Activated T-cell treated with anti-CD3 and anti-CD28 coated beads for 24 hours (primary cell): Measurements from ENCODE around the gene EIF2B4.
A peak's percentile ranks its signal among the peaks of the same experiment; 100 is the strongest.

ENCODE experiments used
- DNase-seq: peaks from one replicate; pipeline ENCODE4 v3.0.0-alpha.2; 2020; ENCODE audit warnings: low read depth

EIF2B4 gene

GRCh38 chr2:27370026-27370815 lies at the start of gene EIF2B4, which contains the start of gene SNX17:
Gene EIF2B4, minus strand, starts transcription at chr2:27370338. Its CDS starts 24 bp downstream, at chr2:27370314.
Gene SNX17, plus strand, starts transcription at chr2:27370616. Its CDS starts 128 bp downstream, at chr2:27370744.
- DNase-seq = peak; percentile 99

- no peak for DNase-seq
Measured at GRCh38 chr2:27416151-27416550, 46.0 kb upstream of the EIF2B4 start.

- no peak for DNase-seq
Measured at GRCh38 chr2:27412419-27413152, 42.4 kb upstream of the EIF2B4 start.

- DNase-seq = peak; percentile 94
Measured at GRCh38 chr2:27409321-27410073, 39.4 kb upstream of the EIF2B4 start, which contains the start of gene PPM1G. Gene PPM1G, minus strand, starts transcription at chr2:27409591. Its CDS starts 169 bp downstream, at chr2:27409422.

GRCh38 chr2:27408601-27409320 lies 38.6 kb upstream of the EIF2B4 start:
- peak; percentile 20 for DNase-seq

- no peak for DNase-seq
Measured at GRCh38 chr2:27407798-27408491, 37.8 kb upstream of the EIF2B4 start.

GRCh38 chr2:27400348-27401135 lies 30.4 kb upstream of the EIF2B4 start:
- DNase-seq = no peak

- DNase-seq = no peak
Measured at GRCh38 chr2:27398962-27399361, 28.8 kb upstream of the EIF2B4 start.

GRCh38 chr2:27393225-27393624 lies 23.1 kb upstream of the EIF2B4 start:
- no peak for DNase-seq

GRCh38 chr2:27390822-27391679 lies 20.9 kb upstream of the EIF2B4 start:
- DNase-seq = no peak

- no peak for DNase-seq
Measured at GRCh38 chr2:27381577-27382181, 11.5 kb upstream of the EIF2B4 start.

- DNase-seq = peak; percentile 85
Measured at GRCh38 chr2:27380626-27381545, 10.7 kb upstream of the EIF2B4 start, which contains the start of gene ZNF513. Gene ZNF513, minus strand, starts transcription at chr2:27380734. Its CDS starts 208 bp downstream, at chr2:27380526.

- no peak for DNase-seq
Measured at GRCh38 chr2:27379836-27380625, 9.9 kb upstream of the EIF2B4 start.

GRCh38 chr2:27379383-27379835 lies 9.3 kb upstream of the EIF2B4 start:
- DNase-seq = no peak

GRCh38 chr2:27378809-27379290 lies 8.7 kb upstream of the EIF2B4 start:
- no peak for DNase-seq

- no peak for DNase-seq
Measured at GRCh38 chr2:27378096-27378808, 8.1 kb upstream of the EIF2B4 start.
